ENCODE measurements around the gene HIRA.
"Not testable (repeated sequence)": the region's sequence is repeated elsewhere in the genome, so short reads cannot be mapped to it uniquely, and the experiment has no call there.

The HIRA gene

DNA sequence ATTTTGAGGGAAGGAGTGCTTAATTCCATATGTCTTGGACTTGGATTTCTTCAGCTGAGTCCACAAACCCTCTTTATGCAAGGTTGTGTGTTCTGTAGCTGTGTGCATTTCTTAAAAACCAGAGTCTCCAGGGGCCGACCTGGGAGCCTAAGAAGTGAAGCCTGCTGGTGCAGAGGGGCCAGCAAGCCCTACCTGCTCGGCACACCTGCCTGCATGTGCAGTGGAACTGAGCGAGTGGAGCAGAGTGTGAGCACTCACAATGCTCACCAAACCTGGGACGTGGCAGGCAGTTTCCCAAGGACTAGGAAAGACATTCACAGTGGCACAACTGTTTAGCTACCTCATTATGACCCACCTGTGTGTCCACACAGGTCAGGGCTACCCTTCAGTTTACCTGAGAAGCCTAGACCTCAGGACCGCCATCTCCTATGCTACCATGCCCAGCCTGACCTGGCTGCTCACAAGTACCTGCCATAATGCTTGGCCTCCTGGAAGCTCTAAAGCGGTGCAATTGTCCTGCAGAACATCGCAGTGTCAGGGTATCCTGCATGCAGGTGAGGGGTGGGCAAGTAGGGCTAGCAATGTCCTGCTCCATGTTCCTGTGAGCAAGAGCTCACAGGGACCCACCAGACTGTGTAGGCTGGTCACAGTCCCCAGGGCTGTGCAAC, 12.1 kb upstream of the HIRA start:
- no peak for DNase-seq (ENCODE audit: low read depth)

DNA sequence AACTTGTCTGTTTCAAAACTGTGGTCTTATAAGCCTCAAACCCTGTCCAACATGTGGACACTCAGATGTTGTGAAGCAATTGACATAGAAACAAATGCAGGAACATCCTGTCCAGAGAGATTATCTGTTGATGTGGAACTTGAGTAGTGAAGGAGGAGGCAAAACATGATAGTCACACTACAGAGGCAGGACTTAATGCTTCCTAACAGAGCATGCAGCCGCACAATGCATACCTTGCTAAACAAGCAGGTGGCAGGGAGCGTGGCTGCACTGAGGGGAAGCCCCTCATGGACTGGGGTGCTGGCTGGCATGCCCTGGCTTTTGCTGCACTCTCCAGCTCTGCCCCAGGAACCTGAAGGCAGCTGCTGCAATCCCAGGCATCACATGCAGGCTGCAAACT, 10.6 kb upstream of the HIRA start:
- DNase-seq (ENCODE audit: low read depth), result no peak

- DNase-seq (ENCODE audit: low read depth), result no peak
Observed at GRCh38 chr22:19440411-19441195, 9.1 kb upstream of the HIRA start.

DNA sequence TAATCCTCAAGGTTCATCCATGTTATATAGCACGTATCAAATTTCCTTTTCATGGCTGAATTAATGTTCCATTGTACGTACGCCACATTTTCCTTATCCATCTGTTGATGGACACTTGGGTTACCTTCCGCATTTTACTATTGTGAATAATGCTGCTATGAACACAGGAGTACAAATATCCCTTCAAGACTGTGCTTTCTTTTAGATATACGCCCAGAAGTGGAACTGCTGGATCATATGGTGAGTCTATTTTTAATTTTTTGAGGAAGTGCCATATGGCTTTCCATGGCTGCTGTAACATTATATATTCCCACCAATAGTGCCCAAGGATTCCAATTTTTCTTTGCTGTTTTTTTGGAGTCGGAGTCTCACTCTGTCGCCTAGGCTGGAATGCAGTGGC, 6.8 kb upstream of the HIRA start:
- DNase-seq (ENCODE audit: low read depth), result no peak

DNA sequence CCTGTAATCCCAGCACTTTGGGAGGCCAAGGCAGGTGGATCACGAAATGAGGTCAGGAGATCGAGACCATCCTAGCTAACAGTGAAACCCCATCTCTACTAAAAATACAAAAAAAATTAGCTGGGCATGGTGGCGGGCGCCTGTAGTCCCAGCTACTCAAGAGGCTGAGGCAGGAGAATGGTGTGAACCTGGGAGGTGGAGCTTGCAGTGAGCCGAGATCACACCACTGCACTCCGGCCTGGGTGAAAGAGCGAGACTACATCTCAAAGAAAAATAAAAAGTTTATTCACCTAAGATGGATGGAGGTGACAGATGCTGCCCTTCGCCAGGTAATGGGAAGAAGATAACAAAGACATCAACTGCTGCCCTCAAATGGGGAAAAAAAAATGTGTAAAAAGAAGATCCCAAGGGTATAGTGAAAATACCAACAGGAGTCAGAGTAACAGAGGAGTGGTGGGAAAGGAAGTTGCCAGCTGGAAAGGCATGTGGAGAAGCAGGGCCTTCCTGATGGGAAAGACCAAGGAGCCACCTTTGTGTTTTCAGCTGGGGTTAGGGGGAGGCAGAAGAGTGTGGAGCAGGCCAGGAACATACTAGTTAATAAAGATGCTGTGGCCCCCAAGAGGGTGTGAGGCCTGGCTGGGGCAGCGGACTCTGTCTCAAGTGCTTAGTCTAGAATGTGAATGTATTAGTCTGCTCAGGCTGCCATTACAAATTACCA, 5.1 kb upstream of the HIRA start:
- not testable (repeated sequence) for DNase-seq (ENCODE audit: low read depth)

GRCh38 chr22:19434829-19435580, 3.5 kb upstream of the HIRA start:
- no peak for DNase-seq (ENCODE audit: low read depth)

- no peak for DNase-seq (ENCODE audit: low read depth)
Observed at GRCh38 chr22:19434401-19434800, 2.9 kb upstream of the HIRA start.

GRCh38 chr22:19432133-19432851, 759 bp upstream of the HIRA start, which contains the start of gene MRPL40:
TSS of gene MRPL40 (plus strand) at chr22:19432545. CDS start at chr22:19432555, 10 bp downstream.
- peak; percentile 89 for DNase-seq (ENCODE audit: low read depth)

DNA sequence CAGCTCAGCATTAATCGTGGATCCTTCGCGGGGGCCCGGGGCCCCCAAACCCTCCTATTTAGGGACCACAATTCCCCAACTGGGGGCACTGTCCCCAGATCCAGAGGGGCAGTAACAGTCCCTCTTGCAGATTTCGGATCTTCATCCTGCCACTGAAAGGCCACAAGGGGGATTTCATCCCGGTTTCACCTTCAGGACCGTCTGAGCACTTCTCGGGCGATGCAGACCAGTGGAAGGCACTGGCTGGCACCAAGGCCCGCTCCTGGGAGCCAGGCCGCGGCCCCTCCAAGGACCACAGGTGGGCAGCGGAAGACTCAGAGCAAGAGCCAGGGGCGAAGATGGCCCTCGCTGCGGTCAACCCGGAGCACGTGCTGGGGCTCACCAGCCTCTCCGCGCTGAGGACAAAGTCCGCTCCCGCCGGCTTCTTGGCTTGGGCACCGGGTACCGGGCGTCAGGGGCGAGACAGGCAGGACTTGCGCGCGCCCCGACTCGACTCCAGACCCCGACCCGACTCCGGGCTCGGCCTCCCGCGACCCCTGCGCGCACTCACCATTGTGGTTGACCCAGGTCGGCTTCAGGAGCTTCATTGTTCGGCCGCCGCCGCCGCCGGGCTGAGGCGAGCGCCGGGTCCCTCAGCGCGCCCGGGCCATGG, 517 bp downstream of the HIRA start:
- DNase-seq (ENCODE audit: low read depth), result no peak

GRCh38 chr22:19429950-19430889, 1.3 kb downstream of the HIRA start:
- peak; percentile 44 for DNase-seq (ENCODE audit: low read depth)

DNA sequence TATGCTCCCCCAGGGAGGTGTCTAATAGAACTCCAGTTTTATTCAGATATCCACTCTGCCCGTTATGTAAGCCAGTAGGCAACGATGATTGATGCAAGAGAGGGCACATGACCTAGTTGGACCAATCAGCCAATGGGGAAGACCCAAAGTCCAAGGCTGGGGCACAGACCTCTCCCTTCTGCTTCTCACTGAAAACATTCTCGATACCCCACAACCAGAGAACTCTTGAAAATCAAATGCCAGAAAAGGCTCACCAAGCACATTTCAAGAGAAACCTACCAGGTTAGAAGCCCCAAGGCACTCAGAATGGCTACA, 7.4 kb downstream of the HIRA start:
- DNase-seq (ENCODE audit: low read depth), result no peak

GRCh38 chr22:19422440-19423301, 8.9 kb downstream of the HIRA start:
- no peak for DNase-seq (ENCODE audit: low read depth)

GRCh38 chr22:19420321-19420720, 11.2 kb downstream of the HIRA start:
- DNase-seq (ENCODE audit: low read depth), result no peak

- DNase-seq (ENCODE audit: low read depth), result no peak
Observed at GRCh38 chr22:19419464-19420178, 11.9 kb downstream of the HIRA start.

DNA sequence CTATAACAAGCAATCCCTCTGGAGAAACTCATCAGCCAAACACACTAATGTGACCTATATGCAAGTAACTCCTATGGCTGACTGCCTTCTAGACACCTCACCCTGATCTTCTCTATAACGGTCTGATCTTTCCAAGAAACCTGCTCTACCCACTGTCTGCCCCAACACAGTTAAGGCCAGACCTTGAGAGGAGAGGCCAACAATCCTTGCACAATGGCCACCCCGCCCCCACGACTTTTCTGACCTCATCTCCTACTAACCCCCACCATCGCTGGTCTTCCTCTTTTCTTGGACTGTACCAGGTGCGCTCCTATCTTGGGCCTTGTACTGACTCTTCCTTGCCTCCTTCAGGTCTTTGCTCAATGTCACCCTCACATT, 12.5 kb downstream of the HIRA start:
- DNase-seq (ENCODE audit: low read depth), result no peak

DNA sequence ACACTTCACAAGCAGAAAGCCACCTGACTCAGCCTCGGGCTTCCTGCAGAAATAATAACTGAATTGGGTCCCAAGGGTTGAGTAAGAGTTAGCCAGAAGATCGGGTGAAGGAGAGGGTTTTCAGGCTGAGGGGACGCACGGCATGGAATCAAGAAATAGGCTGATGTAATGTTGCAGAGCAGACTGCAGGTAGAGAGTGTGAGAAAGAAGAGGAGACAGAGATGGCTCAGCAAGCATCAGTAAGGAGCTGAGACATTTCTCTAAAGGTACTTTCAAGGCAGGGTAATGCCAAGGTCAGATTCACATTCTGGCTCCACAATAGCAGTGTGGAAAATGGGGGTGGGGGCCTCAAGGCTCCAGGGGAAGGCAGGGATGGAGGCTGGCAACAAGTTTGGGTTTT, 18.6 kb downstream of the HIRA start:
- no peak for DNase-seq (ENCODE audit: low read depth)

GRCh38 chr22:19412478-19412877, 19.1 kb downstream of the HIRA start:
- DNase-seq (ENCODE audit: low read depth), result no peak

- DNase-seq (ENCODE audit: low read depth), result no peak
Observed at GRCh38 chr22:19411690-19412045, 19.9 kb downstream of the HIRA start.
